Panc1 (cell line): ENCODE results near the gene GNG3. TPM values are rescaled to one million over a fixed set of nuclear protein-coding genes. Genes with fewer than 3 reads are reported as not detected.

ENCODE experiments used
- ATAC-seq: fragments of 200-7000 bp; cut with Tn5 transposase; 2 replicates; pipeline ENCODE4 v1.9.1; 2020; ENCODE audit warnings: mild to moderate bottlenecking, moderate library complexity
- BruUV-seq: library from RNA; stranded (reverse); fragments of 400-500 nt; replicated peaks from 2 replicates; lab custom pipeline; 2021; lab: Mats Ljungman, UMichigan
- CTCF ChIA-PET: fragments of 300-600 bp; sonication (Branson Sonifier 250); formaldehyde crosslinking; loops from one replicate; lab custom pipeline; 2022; ENCODE audit warnings: antibody characterized with exemption; lab: Charles Lee
- POLR2A ChIA-PET: fragments of 300-600 bp; sonication (Branson Sonifier 250); formaldehyde crosslinking; loops from one replicate; lab custom pipeline; 2022; ENCODE audit warnings: antibody characterized with exemption; lab: Charles Lee
- DNase-seq: peaks from one replicate; pipeline ENCODE4 v3.0.0-alpha.2; 2010; ENCODE audit warnings: low read depth, low spot score
- H3K27ac ChIP-seq: 2 replicates; pipeline ENCODE4 v1.5.1; 2011; ENCODE audit warnings: mild to moderate bottlenecking, low read length, inconsistent platforms
- H3K27me3 ChIP-seq: fragments of 200-500 bp; sonication (Bioruptor generic); 2 replicates; pipeline ENCODE4 v1.6.0; 2014; ENCODE audit warnings: low read length, inconsistent platforms; ENCODE audit not compliant: control insufficient read depth, insufficient read depth
- H3K36me3 ChIP-seq: fragments of 200-500 bp; sonication (Bioruptor generic); 2 replicates; pipeline ENCODE4 v1.5.1; 2014; ENCODE audit warnings: inconsistent platforms, mild to moderate bottlenecking, low read length, moderate library complexity; ENCODE audit not compliant: control insufficient read depth, insufficient read depth
- H3K4me1 ChIP-seq: 2 replicates; pipeline ENCODE4 v1.5.1; 2011; ENCODE audit warnings: inconsistent platforms, mild to moderate bottlenecking, low read length, moderate library complexity; ENCODE audit not compliant: control insufficient read depth, insufficient read depth
- H3K4me3 ChIP-seq, 2 experiments: 2 replicates each; pipeline ENCODE4 v1.5.1; 2011 to 2012; ENCODE audit warnings: low read depth in 2 of 2, low read length in 2 of 2, mild to moderate bottlenecking in 2 of 2, inconsistent platforms in 1 of 2, moderate library complexity in 1 of 2
- H3K9me3 ChIP-seq: fragments of 200-500 bp; sonication (Bioruptor generic); 2 replicates; pipeline ENCODE4 v1.5.1; 2014; ENCODE audit warnings: low read depth, mild to moderate bottlenecking, inconsistent platforms, low read length, moderate library complexity; ENCODE audit not compliant: control insufficient read depth, insufficient read depth
- POLR2AphosphoS5 ChIP-seq: IDR thresholded peaks from 2 replicates; pipeline ENCODE4 v1.6.1; 2012; ENCODE audit warnings: mild to moderate bottlenecking, low read depth, low read length, moderate library complexity
- REST ChIP-seq, 2 experiments: IDR thresholded peaks; 2 replicates each; pipeline ENCODE4 v1.6.1; 2011 to 2012; ENCODE audit warnings: low read depth in 2 of 2, control low read depth in 1 of 2, low read length in 1 of 2, mild to moderate bottlenecking in 1 of 2, moderate library complexity in 1 of 2; ENCODE audit not compliant: insufficient read depth in 1 of 2
- SIN3A ChIP-seq: IDR thresholded peaks from 2 replicates; pipeline ENCODE4 v1.6.1; 2012; ENCODE audit warnings: low read depth, mild to moderate bottlenecking, low read length, moderate library complexity, borderline replicate concordance; ENCODE audit not compliant: insufficient read depth
- TCF7L2 ChIP-seq: IDR thresholded peaks from 2 replicates; pipeline ENCODE4 v1.6.1; 2011; ENCODE audit warnings: mild to moderate bottlenecking, low read depth, low read length, inconsistent platforms
- in situ Hi-C: cut with HindIII; loops from 2 replicates; pipeline ENCODE4 v1.10.0; 2016; ENCODE audit warnings: low sequenced_read_pairs, low pct_unique_long_range_greater_than_20kb
- intact Hi-C: fragments of 100-400 bp; cut with micrococcal nuclease; formaldehyde crosslinking; loops from one replicate; pipeline ENCODE4 v1.10.0; 2022; ENCODE audit not compliant: unreplicated experiment
- total RNA-seq: library from RNA; stranded (reverse); gene quantifications from one replicate; pipeline ENCODE4 v1.2.1, GENCODE V29; 2021; ENCODE audit not compliant: unreplicated experiment

GNG3 gene
- total RNA-seq, 1 experiment from 2014 or later = not detected

GRCh38 chr11:62666259-62666926 is 41.1 kb upstream of the GNG3 start:
- intact Hi-C loops = no loop called here
- no TSS peak for BruUV-seq
- in situ Hi-C loops = no loop called here
- Histone ChIP-seq H3K9me3 (no peaks in the 10 kb centered on the region), H3K4me3 (peak overlapping the region; percentile 94 to 96), H3K27me3 (no peaks in the 10 kb centered on the region), H3K27ac (peak overlapping the region; percentile 99), H3K36me3 (peaks cover 7% of the 10 kb centered on the region), H3K4me1 (peaks cover 25% of the 10 kb centered on the region)
- peak; percentile 29 for TF ChIP-seq POLR2AphosphoS5
- TF ChIP-seq SIN3A = 0 out of 2 replicates have a peak, but pooled peaks have one; percentile 46
- TF ChIP-seq TCF7L2 = no peak
- no peak for TF ChIP-seq REST (IDR thresholded peaks at IDR 0.05; ENCODE audit: insufficient read depth in 1 of 2, low read depth in 2 of 2, low read length in 1 of 2)
- ATAC-seq (no peak), DNase-seq (no peak)
- ChIA-PET POLR2A (interaction anchor here (1.7 to 2.1 kb wide), 2 partner anchors 11 to 55 kb away, joined by 3 to 4 read pairs; no protein-coding TSS in a partner anchor), CTCF (interaction anchor here (0.6 to 0.7 kb wide), 2 partner anchors 14 to 19 kb away, joined by 3 to 7 read pairs; no protein-coding TSS in a partner anchor)

GRCh38 chr11:62667460-62667859 is 40.0 kb upstream of the GNG3 start:
- in situ Hi-C loops (no loop called here), intact Hi-C loops (no loop called here)
- DNase-seq = no peak
- POLR2A ChIA-PET = interaction anchor here (0.5 to 2.1 kb wide), 3 partner anchors 8 to 66 kb away, joined by 3 to 4 read pairs (median 3); partner anchors contain the start of gene MTA2
- Histone ChIP-seq H3K9me3 (no peaks in the 10 kb centered on the region), H3K27ac (peak overlapping the region; percentile 99), H3K36me3 (peaks cover 6% of the 10 kb centered on the region), H3K27me3 (no peaks in the 10 kb centered on the region), H3K4me1 (peaks cover 25% of the 10 kb centered on the region), H3K4me3 (peak overlapping the region in 1 of 2 experiments; percentile 94; a peak in 3 of 4 replicates)
- TF ChIP-seq POLR2AphosphoS5 (0 out of 2 replicates have a peak, but pooled peaks have one; percentile 15), REST (IDR thresholded peaks at IDR 0.05; ENCODE audit: insufficient read depth in 1 of 2, low read depth in 2 of 2, low read length in 1 of 2) (no peak)
- no TSS peak for BruUV-seq
- CTCF ChIA-PET = no interaction called here
- no peak for ATAC-seq
